ENCODE results near the gene RSRC1. TPM values are rescaled to one million over a fixed set of nuclear protein-coding genes. Genes with fewer than 3 reads are reported as not detected.
"Not testable (repeated sequence)": the region's sequence is repeated elsewhere in the genome, so short reads cannot be mapped to it uniquely, and the experiment has no call there.

Gene RSRC1
- total RNA-seq, 2 experiments from 2014 or later: 76.3 to 78.1 TPM

GRCh38 chr3:158405507-158405906, 295.6 kb downstream of the RSRC1 start:
- CTCF ChIA-PET (ENCODE audit: unreplicated experiment): interaction anchor here (0.6 kb wide), 1 partner anchor 1724 kb away, joined by 4 read pairs; no protein-coding TSS in a partner anchor
- no peak overlapping the region for H2AFZ ChIP-seq (ENCODE audit: low read length)

GRCh38 chr3:158407844-158408517, 298.1 kb downstream of the RSRC1 start:
- H3K4me3 ChIP-seq (ENCODE audit: low read depth, low read length, poor library complexity, severe bottlenecking): no peak overlapping the region
- intact Hi-C loops (cut with micrococcal nuclease; ENCODE audit: unreplicated experiment): no loop called here
- H2AFZ ChIP-seq (ENCODE audit: low read length): no peak overlapping the region
- H3K4me2 ChIP-seq (ENCODE audit: low read length): no peak overlapping the region
- H4K20me1 ChIP-seq (ENCODE audit: insufficient read depth, low read length): no peaks in the 10 kb centered on the region
- H3K4me1 ChIP-seq (ENCODE audit: insufficient read depth, low read length, poor library complexity, severe bottlenecking): no peaks in the 10 kb centered on the region
- H3K79me2 ChIP-seq (ENCODE audit: insufficient read depth, low read depth, low read length): no peaks in the 10 kb centered on the region
- H3K36me3 ChIP-seq (ENCODE audit: insufficient read depth, low read length): no peaks in the 10 kb centered on the region
- ChIA-PET CTCF (ENCODE audit: unreplicated experiment) (no interaction called here), POLR2A (interaction anchor here (0.5 to 2.6 kb wide), 3 partner anchors 9 to 444 kb away, joined by 3 to 9 read pairs (median 3); no protein-coding TSS in a partner anchor)
- no TSS peak for BruUV-seq (replicated peaks)
- no peak overlapping the region for H3K27ac ChIP-seq (ENCODE audit: low read depth, low read length, poor library complexity, severe bottlenecking)
- no peak for DNase-seq (ENCODE audit: low spot score)
- H3K9me3 ChIP-seq (ENCODE audit: low read length): 0 out of 2 replicates have a peak, but pooled peaks cover 6% of the 10 kb centered on the region
- H3K9me2 ChIP-seq (ENCODE audit: insufficient read depth, low read length): no peaks in the 10 kb centered on the region
- TF ChIP-seq EZH2phosphoT487 (IDR thresholded peaks at IDR 0.05; ENCODE audit: borderline replicate concordance, low read depth, low read length): no peak
- TF ChIP-seq CTCF (conservative IDR thresholded peaks at IDR 0.05; ENCODE audit: low read length): no peak

More at GRCh38 chr3:158405507-158405906, 295.6 kb downstream of the RSRC1 start:
- TF ChIP-seq CTCF (conservative IDR thresholded peaks at IDR 0.05; ENCODE audit: low read length) (no peak), EZH2phosphoT487 (IDR thresholded peaks at IDR 0.05; ENCODE audit: borderline replicate concordance, low read depth, low read length) (no peak)
- intact Hi-C loops (cut with micrococcal nuclease; ENCODE audit: unreplicated experiment): no loop called here
- Histone ChIP-seq H3K36me3 (ENCODE audit: insufficient read depth, low read length) (no peaks in the 10 kb centered on the region), H3K4me1 (ENCODE audit: insufficient read depth, low read length, poor library complexity, severe bottlenecking) (no peaks in the 10 kb centered on the region), H3K9me2 (ENCODE audit: insufficient read depth, low read length) (no peaks in the 10 kb centered on the region), H4K20me1 (ENCODE audit: insufficient read depth, low read length) (no peaks in the 10 kb centered on the region), H3K9me3 (ENCODE audit: low read length) (no peaks in the 10 kb centered on the region), H3K4me3 (ENCODE audit: low read depth, low read length, poor library complexity, severe bottlenecking) (no peak overlapping the region), H3K27ac (ENCODE audit: low read depth, low read length, poor library complexity, severe bottlenecking) (no peak overlapping the region), H3K4me2 (ENCODE audit: low read length) (no peak overlapping the region), H3K79me2 (ENCODE audit: insufficient read depth, low read depth, low read length) (no peaks in the 10 kb centered on the region)
- POLR2A ChIA-PET: interaction anchor here (0.6 to 1.3 kb wide), 3 partner anchors 13 to 16 kb away, joined by 3 to 4 read pairs (median 3); no protein-coding TSS in a partner anchor
- no peak for DNase-seq (ENCODE audit: low spot score)
- no TSS peak for BruUV-seq (replicated peaks)

- POLR2A ChIA-PET: interaction anchor here (1.0 to 2.6 kb wide), 3 partner anchors 9 to 29 kb away, joined by 3 to 9 read pairs (median 3); no protein-coding TSS in a partner anchor
- H4K20me1 ChIP-seq (ENCODE audit: insufficient read depth, low read length); H2AFZ ChIP-seq (ENCODE audit: low read length); H3K9me3 ChIP-seq (ENCODE audit: low read length); CTCF ChIA-PET (ENCODE audit: unreplicated experiment); DNase-seq (ENCODE audit: low spot score); H3K4me2 ChIP-seq (ENCODE audit: low read length); intact Hi-C loops (cut with micrococcal nuclease; ENCODE audit: unreplicated experiment); H3K27ac ChIP-seq (ENCODE audit: low read depth, low read length, poor library complexity, severe bottlenecking); H3K36me3 ChIP-seq (ENCODE audit: insufficient read depth, low read length); H3K9me2 ChIP-seq (ENCODE audit: insufficient read depth, low read length); H3K4me1 ChIP-seq (ENCODE audit: insufficient read depth, low read length, poor library complexity, severe bottlenecking); H3K79me2 ChIP-seq (ENCODE audit: insufficient read depth, low read depth, low read length); BruUV-seq (replicated peaks); H3K4me3 ChIP-seq (ENCODE audit: low read depth, low read length, poor library complexity, severe bottlenecking): not testable (repeated sequence)
Observed at GRCh38 chr3:158408518-158408897, 298.6 kb downstream of the RSRC1 start.
